H1 (cell line): Measurements from ENCODE around the gene RBM17. TPM values are rescaled to one million over a fixed set of nuclear protein-coding genes. Genes with fewer than 3 reads are reported as not detected.

Experiments
- ATF3 ChIP-seq: IDR thresholded peaks from 2 replicates; pipeline ENCODE4 v1.6.1; 2011; ENCODE audit warnings: low read depth, mild to moderate bottlenecking, low read length; ENCODE audit not compliant: insufficient read depth
- polyA plus RNA-seq, 7 experiments: library from polyadenylated mRNA; depleted of rRNA in 3 of 7; stranded (reverse) in 5 of 7; unstranded in 2 of 7; fragments of >200 nt in 5 of 7; fragments of 200-250 nt in 2 of 7; gene quantifications; 1 replicate in 5 of 7; 2 replicates in 1 of 7; 4 replicates in 1 of 7; pipeline versions ENCODE4 v1.2.1 to v1.2.3, GENCODE V29; 2011 to 2013; ENCODE audit warnings: missing spikeins in 2 of 7, mixed read lengths in 2 of 7
- total RNA-seq: library from RNA; stranded (reverse); fragmentation: NEBNext Ultra II Directional; extraction: Animal tissue kit (Norgen Biotek cat#: 25700); gene quantifications from 2 replicates; pipeline ENCODE4 v1.2.1, GENCODE V29; 2021

RBM17 gene
- total and polyA plus RNA-seq, 2 of the 8 experiments (the other 6 are each of a cell fraction or from before 2014, with no cell fraction given) = 15.7 to 128 TPM

GRCh38 chr10:6082496-6083395, 6.1 kb upstream of the RBM17 start (continued):
- no peak for TF ChIP-seq ATF3
